Measurements from ENCODE around the gene ZSWIM5.
A peak's percentile ranks its signal among the peaks of the same experiment; 100 is the strongest.
"Not testable (repeated sequence)": the region's sequence is repeated elsewhere in the genome, so short reads cannot be mapped to it uniquely, and the experiment has no call there.

The ZSWIM5 gene

GRCh38 chr1:45015683-45016082, 190.7 kb downstream of the ZSWIM5 start:
- no peak for DNase-seq

- no peak for DNase-seq
Observed at GRCh38 chr1:45014321-45015028, 191.9 kb downstream of the ZSWIM5 start.

- no peak for DNase-seq
Observed at GRCh38 chr1:45013551-45014209, 192.7 kb downstream of the ZSWIM5 start.

- DNase-seq, result no peak
Observed at GRCh38 chr1:45012639-45013278, 193.6 kb downstream of the ZSWIM5 start.

GRCh38 chr1:45011837-45012638, 194.4 kb downstream of the ZSWIM5 start, which contains the start of gene UROD:
UROD (plus strand) TSS chr1:45012254; CDS start chr1:45012266, 12 bp downstream.
- DNase-seq, result peak; percentile 82

GRCh38 chr1:45010855-45011811, 195.3 kb downstream of the ZSWIM5 start, which contains the start of gene HECTD3:
HECTD3 (minus strand) TSS chr1:45011324; CDS start chr1:45011257, 67 bp downstream.
- DNase-seq, result no peak

GRCh38 chr1:45009956-45010854, 196.2 kb downstream of the ZSWIM5 start:
- no peak for DNase-seq

- DNase-seq, result no peak
Observed at GRCh38 chr1:45009296-45009865, 197.0 kb downstream of the ZSWIM5 start.

GRCh38 chr1:45008516-45008915, 197.9 kb downstream of the ZSWIM5 start:
- DNase-seq, result no peak

GRCh38 chr1:45008076-45008475, 198.3 kb downstream of the ZSWIM5 start:
- no peak for DNase-seq

GRCh38 chr1:45007311-45007710, 199.1 kb downstream of the ZSWIM5 start:
- no peak for DNase-seq

- no peak for DNase-seq
Observed at GRCh38 chr1:45005761-45006160, 200.6 kb downstream of the ZSWIM5 start.

- no peak for DNase-seq
Observed at GRCh38 chr1:45004281-45004920, 202.0 kb downstream of the ZSWIM5 start.

GRCh38 chr1:45003741-45004140, 202.7 kb downstream of the ZSWIM5 start:
- DNase-seq, result no peak

- DNase-seq, result no peak
Observed at GRCh38 chr1:45002650-45003645, 203.5 kb downstream of the ZSWIM5 start.

GRCh38 chr1:45001576-45001975, 204.8 kb downstream of the ZSWIM5 start:
- DNase-seq, result not testable (repeated sequence)

GRCh38 chr1:45001011-45001481, 205.4 kb downstream of the ZSWIM5 start:
- no peak for DNase-seq

- DNase-seq, result no peak
Observed at GRCh38 chr1:44999232-44999631, 207.2 kb downstream of the ZSWIM5 start.

All from NCI-H1048 (cell line).